Ramos (cell line): Measurements from ENCODE around the gene GPC6.

Source experiments
- in situ Hi-C: fragments of 300-500 bp; cut with MboI; formaldehyde crosslinking; loops from one replicate; pipeline ENCODE4 v1.14.3; 2022; ENCODE audit warnings: low sequenced_read_pairs; ENCODE audit not compliant: unreplicated experiment

Gene GPC6

GRCh38 chr13:93859716-93860115, 633.1 kb downstream of the GPC6 start:
- in situ Hi-C loops = no loop called here

- in situ Hi-C loops = no loop called here
Measured at GRCh38 chr13:93861818-93862217, 635.2 kb downstream of the GPC6 start.

GRCh38 chr13:93862259-93862658, 635.7 kb downstream of the GPC6 start:
- in situ Hi-C loops = no loop called here

- in situ Hi-C loops = no loop called here
Measured at GRCh38 chr13:93865235-93865634, 638.6 kb downstream of the GPC6 start.

GRCh38 chr13:93867481-93867880, 640.9 kb downstream of the GPC6 start:
- in situ Hi-C loops = no loop called here

GRCh38 chr13:93872376-93872775, 645.8 kb downstream of the GPC6 start:
- in situ Hi-C loops = no loop called here

- in situ Hi-C loops = no loop called here
Measured at GRCh38 chr13:93872786-93873347, 646.3 kb downstream of the GPC6 start.

- in situ Hi-C loops = no loop called here
Measured at GRCh38 chr13:93875547-93875946, 648.9 kb downstream of the GPC6 start.

- in situ Hi-C loops = no loop called here
Measured at GRCh38 chr13:93876236-93876635, 649.6 kb downstream of the GPC6 start.

GRCh38 chr13:93878675-93879074, 652.1 kb downstream of the GPC6 start:
- in situ Hi-C loops = no loop called here

GRCh38 chr13:93881411-93881810, 654.8 kb downstream of the GPC6 start:
- in situ Hi-C loops = no loop called here

- in situ Hi-C loops = no loop called here
Measured at GRCh38 chr13:93882086-93882651, 655.6 kb downstream of the GPC6 start.

- in situ Hi-C loops = no loop called here
Measured at GRCh38 chr13:93889430-93889951, 662.9 kb downstream of the GPC6 start.

- in situ Hi-C loops = no loop called here
Measured at GRCh38 chr13:93899981-93900380, 673.4 kb downstream of the GPC6 start.

- in situ Hi-C loops = no loop called here
Measured at GRCh38 chr13:93900731-93901130, 674.1 kb downstream of the GPC6 start.

- in situ Hi-C loops = no loop called here
Measured at GRCh38 chr13:93903909-93904308, 677.3 kb downstream of the GPC6 start.

- in situ Hi-C loops = no loop called here
Measured at GRCh38 chr13:93915269-93915809, 688.7 kb downstream of the GPC6 start.

GRCh38 chr13:93922063-93922855, 695.7 kb downstream of the GPC6 start:
- in situ Hi-C loops = no loop called here

GRCh38 chr13:93925990-93926389, 699.4 kb downstream of the GPC6 start:
- in situ Hi-C loops = no loop called here

- in situ Hi-C loops = no loop called here
Measured at GRCh38 chr13:93926425-93926824, 699.8 kb downstream of the GPC6 start.

- in situ Hi-C loops = no loop called here
Measured at GRCh38 chr13:93927431-93927830, 700.8 kb downstream of the GPC6 start.
